Measurements from ENCODE around the gene TEX22. TPM values are rescaled to one million over a fixed set of nuclear protein-coding genes. Genes with fewer than 3 reads are reported as not detected.

TEX22 gene
- total RNA-seq, 2 experiments from 2014 or later: 1.2 to 2.2 TPM

- H3K9me3 Mint-ChIP-seq: peaks cover 13% of the 10 kb centered on the region
- H3K36me3 Mint-ChIP-seq (ENCODE audit: low read depth): peaks cover 31% of the 10 kb centered on the region
- intact Hi-C loops (cut with micrococcal nuclease): no loop called here
- POLR2A ChIA-PET: interaction anchor here (0.6 to 3.0 kb wide), 6 partner anchors 8 to 94 kb away, joined by 3 to 14 read pairs (median 3); no protein-coding TSS in a partner anchor
- peak overlapping the region; percentile 64 for H3K4me3 Mint-ChIP-seq
- H3K27ac Mint-ChIP-seq: peak overlapping the region; percentile 90
- no peak for TF ChIP-seq CTCF (IDR thresholded peaks at IDR 0.05)
- peaks cover 19% of the 10 kb centered on the region for H3K4me1 Mint-ChIP-seq (ENCODE audit: low read depth)
- CTCF ChIA-PET: interaction anchor here (0.8 to 1.3 kb wide), 3 partner anchors 16 to 83 kb away, joined by 3 to 4 read pairs (median 3); no protein-coding TSS in a partner anchor
- ATAC-seq: no peak
- DNase-seq: no peak
- H3K27me3 Mint-ChIP-seq: no peaks in the 10 kb centered on the region
Observed at GRCh38 chr14:105397350-105397931, 897 bp upstream of the TEX22 start.

- H3K4me1 Mint-ChIP-seq (ENCODE audit: low read depth): peaks cover 24% of the 10 kb centered on the region
- peaks cover 31% of the 10 kb centered on the region for H3K36me3 Mint-ChIP-seq (ENCODE audit: low read depth)
- ATAC-seq (peak; percentile 47), DNase-seq (peak; percentile 53)
- no peak for TF ChIP-seq CTCF (IDR thresholded peaks at IDR 0.05)
- peaks cover 13% of the 10 kb centered on the region for H3K9me3 Mint-ChIP-seq
- peak overlapping the region; percentile 92 for H3K27ac Mint-ChIP-seq
- ChIA-PET CTCF (interaction anchor here (1.0 to 1.5 kb wide), 4 partner anchors 28 to 94 kb away, joined by 3 to 5 read pairs (median 3); no protein-coding TSS in a partner anchor), POLR2A (interaction anchor here (0.6 to 3.0 kb wide), 6 partner anchors 9 to 711 kb away, joined by 3 to 14 read pairs (median 4); no protein-coding TSS in a partner anchor)
- H3K27me3 Mint-ChIP-seq: no peaks in the 10 kb centered on the region
- H3K4me3 Mint-ChIP-seq: peak overlapping the region; percentile 91
- intact Hi-C loops (cut with micrococcal nuclease): no loop called here
Observed at GRCh38 chr14:105398726-105399465, 558 bp downstream of the TEX22 start.

GRCh38 chr14:105399466-105399775, 1.1 kb downstream of the TEX22 start:
- no peak for DNase-seq
- no peak for ATAC-seq
- H3K27ac Mint-ChIP-seq: peak overlapping the region; percentile 92
- intact Hi-C loops (cut with micrococcal nuclease): no loop called here
- H3K4me1 Mint-ChIP-seq (ENCODE audit: low read depth): peaks cover 29% of the 10 kb centered on the region
- H3K4me3 Mint-ChIP-seq: peak overlapping the region; percentile 91
- CTCF ChIA-PET: interaction anchor here (1.0 to 1.5 kb wide), 4 partner anchors 28 to 93 kb away, joined by 3 to 5 read pairs (median 3); no protein-coding TSS in a partner anchor
- H3K27me3 Mint-ChIP-seq: no peaks in the 10 kb centered on the region
- peaks cover 31% of the 10 kb centered on the region for H3K36me3 Mint-ChIP-seq (ENCODE audit: low read depth)
- POLR2A ChIA-PET: interaction anchor here (1.0 to 3.0 kb wide), 5 partner anchors 9 to 82 kb away, joined by 3 to 14 read pairs (median 4); no protein-coding TSS in a partner anchor
- peaks cover 13% of the 10 kb centered on the region for H3K9me3 Mint-ChIP-seq
- TF ChIP-seq CTCF (IDR thresholded peaks at IDR 0.05): no peak

GRCh38 chr14:105400016-105400415, 1.7 kb downstream of the TEX22 start:
- DNase-seq: no peak
- H3K36me3 Mint-ChIP-seq (ENCODE audit: low read depth): peaks cover 31% of the 10 kb centered on the region
- H3K27me3 Mint-ChIP-seq: no peaks in the 10 kb centered on the region
- ATAC-seq: no peak
- ChIA-PET CTCF (interaction anchor here (1.3 to 1.5 kb wide), 2 partner anchors 29 to 30 kb away, joined by 3 read pairs; no protein-coding TSS in a partner anchor), POLR2A (interaction anchor here (1.0 to 3.0 kb wide), 4 partner anchors 10 to 21 kb away, joined by 3 to 14 read pairs (median 4); no protein-coding TSS in a partner anchor)
- peaks cover 35% of the 10 kb centered on the region for H3K4me1 Mint-ChIP-seq (ENCODE audit: low read depth)
- peak overlapping the region; percentile 91 for H3K4me3 Mint-ChIP-seq
- intact Hi-C loops (cut with micrococcal nuclease): no loop called here
- peaks cover 16% of the 10 kb centered on the region for H3K9me3 Mint-ChIP-seq
- no peak overlapping the region for H3K27ac Mint-ChIP-seq
- no peak for TF ChIP-seq CTCF (IDR thresholded peaks at IDR 0.05)
